ENCODE results near the gene ANXA11. TPM values are rescaled to one million over a fixed set of nuclear protein-coding genes. Genes with fewer than 3 reads are reported as not detected.

The ANXA11 gene
- total and polyA plus RNA-seq, 2 of the 4 experiments (the other 2 are of a cell fraction), result 39.4 to 109 TPM

- Histone ChIP-seq H3K14ac (replicated peaks; ENCODE audit: low read depth, low read length) (no peak overlapping the region), H2BK120ac (ENCODE audit: low read depth, low read length) (no peak overlapping the region), H3K18ac (ENCODE audit: low read depth, low read length) (no peak overlapping the region), H2AK5ac (ENCODE audit: low read depth, low read length) (no peak overlapping the region), H3K56ac (ENCODE audit: extremely low read depth, insufficient read depth, low read length) (no peak overlapping the region), H3K36me3 (ENCODE audit: control insufficient read depth, insufficient read depth, low read length) (no peaks in the 10 kb centered on the region), H3K4me1 (ENCODE audit: control insufficient read depth, insufficient read depth, low read length) (no peaks in the 10 kb centered on the region), H3K27ac (ENCODE audit: insufficient read depth, low read length) (no peak overlapping the region), H2AK9ac (replicated peaks; ENCODE audit: low read depth, low read length, poor library complexity) (no peak overlapping the region), H3K23ac (ENCODE audit: low read depth, low read length) (no peak overlapping the region), H3K4me2 (ENCODE audit: low read depth, low read length) (no peak overlapping the region), H2AFZ (replicated peaks; ENCODE audit: low read length, poor library complexity) (no peak overlapping the region), H2BK20ac (ENCODE audit: low read depth, low read length) (no peak overlapping the region), H3K9me3 (ENCODE audit: control insufficient read depth, insufficient read depth, low read length) (no peaks in the 10 kb centered on the region), H3K9me1 (ENCODE audit: insufficient read depth, low read length) (0 out of 2 replicates have a peak, but pooled peaks cover 3% of the 10 kb centered on the region), H3K4ac (ENCODE audit: low read depth, low read length) (no peak overlapping the region), H3K4me3 (ENCODE audit: insufficient read depth, low read depth, low read length) (no peak overlapping the region), H4K91ac (ENCODE audit: insufficient read depth, low read depth, low read length) (no peak overlapping the region), H4K20me1 (ENCODE audit: insufficient read depth, low read length) (no peaks in the 10 kb centered on the region), H3K79me1 (ENCODE audit: low read depth in 1 of 2, low read length in 2 of 2) (no peaks in the 10 kb centered on the region), H4K8ac (ENCODE audit: low read depth in 2 of 2, low read length in 2 of 2) (no peak overlapping the region), H3K9ac (ENCODE audit: low read depth, low read length) (no peak overlapping the region), H2BK15ac (ENCODE audit: low read depth, low read length) (no peak overlapping the region), H4K5ac (ENCODE audit: low read depth, low read length) (no peak overlapping the region), H2BK5ac (ENCODE audit: low read depth, low read length, poor library complexity, severe bottlenecking) (no peak overlapping the region), H3K27me3 (ENCODE audit: control insufficient read depth, insufficient read depth, low read length) (peaks cover 3% of the 10 kb centered on the region; the same call in 1 of the 2 replicates)
- intact Hi-C loops (cut with micrococcal nuclease), result no loop called here
- BruUV-seq (replicated peaks), result no TSS peak
- POLR2A ChIA-PET (ENCODE audit: unreplicated experiment), result no interaction called here
- in situ Hi-C loops (cut with MboI; ENCODE audit: low sequenced_read_pairs), result loop anchor here (25.0 kb wide), 1 partner anchor 691 kb away; the partner anchor contains the start of gene SFTPA2
- DNase-seq, result no peak
- TF ChIP-seq, protein P1, sequence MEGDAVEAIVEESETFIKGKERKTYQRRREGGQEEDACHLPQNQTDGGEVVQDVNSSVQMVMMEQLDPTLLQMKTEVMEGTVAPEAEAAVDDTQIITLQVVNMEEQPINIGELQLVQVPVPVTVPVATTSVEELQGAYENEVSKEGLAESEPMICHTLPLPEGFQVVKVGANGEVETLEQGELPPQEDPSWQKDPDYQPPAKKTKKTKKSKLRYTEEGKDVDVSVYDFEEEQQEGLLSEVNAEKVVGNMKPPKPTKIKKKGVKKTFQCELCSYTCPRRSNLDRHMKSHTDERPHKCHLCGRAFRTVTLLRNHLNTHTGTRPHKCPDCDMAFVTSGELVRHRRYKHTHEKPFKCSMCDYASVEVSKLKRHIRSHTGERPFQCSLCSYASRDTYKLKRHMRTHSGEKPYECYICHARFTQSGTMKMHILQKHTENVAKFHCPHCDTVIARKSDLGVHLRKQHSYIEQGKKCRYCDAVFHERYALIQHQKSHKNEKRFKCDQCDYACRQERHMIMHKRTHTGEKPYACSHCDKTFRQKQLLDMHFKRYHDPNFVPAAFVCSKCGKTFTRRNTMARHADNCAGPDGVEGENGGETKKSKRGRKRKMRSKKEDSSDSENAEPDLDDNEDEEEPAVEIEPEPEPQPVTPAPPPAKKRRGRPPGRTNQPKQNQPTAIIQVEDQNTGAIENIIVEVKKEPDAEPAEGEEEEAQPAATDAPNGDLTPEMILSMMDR (conservative IDR thresholded peaks at IDR 0.05; ENCODE audit: low read depth, low read length), result no peak
- dilution Hi-C loops (cut with HindIII; ENCODE audit: low sequenced_read_pairs, unreplicated experiment), result no loop called here
- CTCF ChIA-PET, result interaction anchor here (0.7 kb wide), 1 partner anchor 851 kb away, joined by 3 read pairs; no protein-coding TSS in a partner anchor
- no peak for ATAC-seq (ENCODE audit: low read depth)
- 83% methylated on average over 1 of the region's 5 CpGs; no CpG with 5 or more reads in 1 of the 2 experiments for WGBS, 2 experiments (ENCODE audit: extremely low coverage in 2 of 2, insufficient read length in 1 of 2)
These were observed 48.1 kb upstream of the ANXA11 start for GRCh38 chr10:80253266-80253962.
